Liver (tissue), 9 donors: ENCODE data around the gene BRI3BP. TPM values are rescaled to one million over a fixed set of nuclear protein-coding genes. Genes with fewer than 3 reads are reported as not detected.

Source experiments
- DNase-seq: peaks from one replicate; pipeline ENCODE4 v3.0.0-alpha.2; 2017; ENCODE audit warnings: low spot score
- H3K27ac ChIP-seq, 2 donors: one replicate each; pipeline ENCODE4 v1.7.0; 2013; ENCODE audit warnings: inconsistent platforms in 2 of 2, low read length in 2 of 2, control low read depth in 1 of 2, low read depth in 1 of 2, mild to moderate bottlenecking in 1 of 2
- H3K27me3 ChIP-seq, 4 donors: one replicate each; pipeline versions ENCODE4 v1.6.1 to v1.7.0; 2013; ENCODE audit warnings: low read length in 3 of 4, inconsistent platforms in 1 of 4, mild to moderate bottlenecking in 1 of 4, moderate library complexity in 1 of 4; ENCODE audit not compliant: control insufficient read depth in 4 of 4, insufficient read depth in 4 of 4
- H3K36me3 ChIP-seq, 4 donors: one replicate each; pipeline versions ENCODE4 v1.6.1 to v1.7.0; 2013; ENCODE audit warnings: low read length in 3 of 4, mild to moderate bottlenecking in 3 of 4, low read depth in 1 of 4, moderate library complexity in 1 of 4; ENCODE audit not compliant: control insufficient read depth in 4 of 4, insufficient read depth in 3 of 4
- H3K4me1 ChIP-seq, 4 donors: one replicate each; pipeline versions ENCODE4 v1.6.1 to v1.7.0; 2013; ENCODE audit warnings: low read length in 3 of 4, mild to moderate bottlenecking in 3 of 4, moderate library complexity in 1 of 4; ENCODE audit not compliant: control insufficient read depth in 4 of 4, insufficient read depth in 4 of 4
- H3K4me3 ChIP-seq, 3 donors: one replicate each; pipeline versions ENCODE4 v1.6.1 to v1.7.0; 2013; ENCODE audit warnings: low read length in 3 of 3, control low read depth in 1 of 3, low read depth in 1 of 3, mild to moderate bottlenecking in 1 of 3
- H3K9ac ChIP-seq, 2 donors: one replicate each; pipeline ENCODE4 v1.7.0; 2013; ENCODE audit warnings: low read length in 2 of 2, mild to moderate bottlenecking in 2 of 2, moderate library complexity in 2 of 2, control low read depth in 1 of 2, low read depth in 1 of 2
- H3K9me3 ChIP-seq, 4 donors: one replicate each; pipeline versions ENCODE4 v1.6.1 to v1.7.0; 2013; ENCODE audit warnings: low read length in 3 of 4; ENCODE audit not compliant: control insufficient read depth in 4 of 4
- ATF3 ChIP-seq: IDR thresholded peaks from 2 replicates; pipeline ENCODE4 v1.6.1; 2016; ENCODE audit warnings: antibody characterized with exemption
- CTCF ChIP-seq: fragments of 150-350 bp; IDR thresholded peaks from 2 replicates; pipeline ENCODE4 v1.5.1; 2017; ENCODE audit warnings: improper control_type of control experiment, low read depth, low read length; ENCODE audit not compliant: missing input control
- EGR1 ChIP-seq, 2 donors: IDR thresholded peaks; 2 replicates each; pipeline ENCODE4 v1.6.1; 2016 to 2018; ENCODE audit warnings: antibody characterized with exemption in 2 of 2, low read depth in 2 of 2
- FOXA1 ChIP-seq: IDR thresholded peaks from 2 replicates; pipeline ENCODE4 v1.6.1; 2016; ENCODE audit warnings: antibody characterized with exemption
- FOXA2 ChIP-seq: IDR thresholded peaks from 2 replicates; pipeline ENCODE4 v1.6.1; 2016; ENCODE audit warnings: antibody characterized with exemption
- GABPA ChIP-seq, 2 donors: IDR thresholded peaks in 1 of 2; conservative IDR thresholded peaks in 1 of 2; 2 replicates each; pipeline ENCODE4 v1.6.1; 2016; ENCODE audit warnings: antibody characterized with exemption in 2 of 2, mild to moderate bottlenecking in 1 of 2, moderate library complexity in 1 of 2
- HNF4A ChIP-seq, 2 donors: conservative IDR thresholded peaks; 2 replicates each; pipeline ENCODE4 v1.6.1; 2016; ENCODE audit warnings: antibody characterized with exemption in 2 of 2, mild to moderate bottlenecking in 2 of 2
- HNF4G ChIP-seq: IDR thresholded peaks from 2 replicates; pipeline ENCODE4 v1.6.1; 2016; ENCODE audit warnings: antibody characterized with exemption
- JUND ChIP-seq, 2 donors: IDR thresholded peaks; 2 replicates each; pipeline ENCODE4 v1.6.1; 2016; ENCODE audit warnings: antibody characterized with exemption in 2 of 2
- MAX ChIP-seq: IDR thresholded peaks from 2 replicates; pipeline ENCODE4 v1.6.1; 2016; ENCODE audit warnings: antibody characterized with exemption
- NR2F2 ChIP-seq: IDR thresholded peaks from 2 replicates; pipeline ENCODE4 v1.6.1; 2016; ENCODE audit warnings: antibody characterized with exemption
- RAD21 ChIP-seq, 2 donors: IDR thresholded peaks; 2 replicates each; pipeline ENCODE4 v1.6.1; 2016; ENCODE audit warnings: antibody characterized with exemption in 2 of 2, mild to moderate bottlenecking in 2 of 2
- REST ChIP-seq: IDR thresholded peaks from 2 replicates; pipeline ENCODE4 v1.6.1; 2016; ENCODE audit warnings: antibody characterized with exemption, mild to moderate bottlenecking
- RXRA ChIP-seq, 2 donors: IDR thresholded peaks; 2 replicates each; pipeline ENCODE4 v1.6.1; 2017 to 2018; ENCODE audit warnings: antibody characterized with exemption in 2 of 2, mild to moderate bottlenecking in 1 of 2
- SP1 ChIP-seq: IDR thresholded peaks from 2 replicates; pipeline ENCODE4 v1.6.1; 2018; ENCODE audit warnings: antibody characterized with exemption, mild to moderate bottlenecking
- TAF1 ChIP-seq: conservative IDR thresholded peaks from 2 replicates; pipeline ENCODE4 v1.6.1; 2016; ENCODE audit warnings: antibody characterized with exemption, mild to moderate bottlenecking
- YY1 ChIP-seq: IDR thresholded peaks from 2 replicates; pipeline ENCODE4 v1.6.1; 2016; ENCODE audit warnings: antibody characterized with exemption, mild to moderate bottlenecking
- ZBTB33 ChIP-seq: IDR thresholded peaks from 2 replicates; pipeline ENCODE4 v1.6.1; 2016; ENCODE audit warnings: antibody characterized with exemption
- WGBS: extraction: QIAGEN DNeasy Blood & Tissue Kit; methylation state at CpG from one replicate; pipeline ENCODE4 v1.1.7; 2013; 5-methylcytosine and 5-hydroxymethylcytosine counted together
- polyA plus RNA-seq, 2 donors: library from polyadenylated mRNA; stranded (reverse) in 1 of 2; unstranded in 1 of 2; fragments of 200-250 nt in 1 of 2; fragments of >200 nt in 1 of 2; fragmentation: Nextera tagmentation in 1 of 2; extraction: Ambion mirVana in 1 of 2; gene quantifications; one replicate each; pipeline versions ENCODE4 v1.2.1 to v1.2.3, GENCODE V29; 2013 to 2015
- total RNA-seq, 2 donors: library from RNA; depleted of rRNA; stranded (reverse); fragments of >200 nt; gene quantifications; one replicate each; pipeline ENCODE4 v1.2.3, GENCODE V29; 2014
- donor health status: healthy.
- donor health status: healthy.
- donor health status: healthy.
- donor health status: healthy.
- donor health status: healthy.

Gene BRI3BP
- total and polyA plus RNA-seq, 4 donors = 2.4 to 15.3 (median 4.7) TPM

- DNase-seq = no peak
- TF ChIP-seq TAF1 (no peak), FOXA2 (no peak), JUND (IDR thresholded peaks at IDR 0.05) (no peak), ZBTB33 (no peak), REST (no peak), GABPA (IDR thresholded peaks at IDR 0.05 in 1 of 2, conservative IDR thresholded peaks at IDR 0.05 in 1 of 2) (no peak), NR2F2 (no peak), RXRA (IDR thresholded peaks at IDR 0.05) (no peak), FOXA1 (no peak), HNF4A (conservative IDR thresholded peaks at IDR 0.05) (no peak), MAX (no peak), YY1 (no peak), HNF4G (no peak), SP1 (no peak), EGR1 (IDR thresholded peaks at IDR 0.05; ENCODE audit: low read depth in 2 of 2) (no peak), CTCF (no peak), RAD21 (IDR thresholded peaks at IDR 0.05) (no peak), ATF3 (no peak)
- Histone ChIP-seq H3K27ac (no peak overlapping the region), H3K9ac (no peak overlapping the region), H3K4me1 (peaks cover 3 to 11% (median 7%) of the 10 kb centered on the region in 4 donors), H3K4me3 (no peak overlapping the region), H3K9me3 (no peaks in the 10 kb centered on the region), H3K27me3 (no peaks in the 10 kb centered on the region), H3K36me3 (no peaks in the 10 kb centered on the region)
- 87% methylated on average over 8 of the region's 8 CpGs for WGBS
Observed at GRCh38 chr12:125069616-125070015, 76.2 kb downstream of the BRI3BP start.
